K562 (cell line): ENCODE measurements around the gene TP53BP1. TPM values are rescaled to one million over a fixed set of nuclear protein-coding genes. Genes with fewer than 3 reads are reported as not detected.

Experiments
- CBFA2T2 ChIP-seq: fragments of 450-650 bp; conservative IDR thresholded peaks from 2 replicates; pipeline ENCODE4 v1.6.1; 2017; ENCODE audit warnings: mild to moderate bottlenecking
- CHCHD3 ChIP-seq: fragments of 250-450 bp; sonication (Bioruptor Pico); IDR thresholded peaks from 2 replicates; pipeline ENCODE4 v2.1.2; 2022; ENCODE audit warnings: mild to moderate bottlenecking
- COPS2 ChIP-seq: fragments of 450-650 bp; conservative IDR thresholded peaks from 2 replicates; pipeline ENCODE4 v1.6.1; 2016; ENCODE audit warnings: mild to moderate bottlenecking, moderate library complexity
- HMGN3 ChIP-seq: IDR thresholded peaks from 2 replicates; pipeline ENCODE4 v1.6.1; 2011; ENCODE audit warnings: borderline replicate concordance, low read depth, mild to moderate bottlenecking, mixed read lengths, low read length; ENCODE audit not compliant: insufficient read length; ENCODE audit errors: extremely low read depth
- JUNB ChIP-seq: fragments of 450-650 bp; formaldehyde crosslinking; conservative IDR thresholded peaks from 2 replicates; pipeline ENCODE4 v1.4.0; 2020; ENCODE audit warnings: mild to moderate bottlenecking
- KLF16 ChIP-seq: IDR thresholded peaks from 2 replicates; pipeline ENCODE4 v1.6.1; 2016; ENCODE audit warnings: antibody characterized with exemption
- MAFG ChIP-seq: fragments of 450-650 bp; conservative IDR thresholded peaks from 2 replicates; pipeline ENCODE4 v1.6.1; 2016; ENCODE audit warnings: missing genetic modification characterization, missing compliant biosample characterization
- MBD2 ChIP-seq: sonication (generic); IDR thresholded peaks from 2 replicates; pipeline ENCODE4 v1.6.1; 2016; ENCODE audit warnings: low read depth, borderline replicate concordance
- MEF2A ChIP-seq: IDR thresholded peaks from 2 replicates; pipeline ENCODE4 v1.6.1; 2011; ENCODE audit warnings: low read depth, mild to moderate bottlenecking, low read length, moderate library complexity; ENCODE audit not compliant: control insufficient read depth
- NELFE ChIP-seq: IDR thresholded peaks from 2 replicates; pipeline ENCODE4 v1.6.1; 2011; ENCODE audit warnings: mild to moderate bottlenecking; ENCODE audit not compliant: insufficient read depth, insufficient read length
- NFYB ChIP-seq: IDR thresholded peaks from 2 replicates; pipeline ENCODE4 v1.6.1; 2011; ENCODE audit warnings: mild to moderate bottlenecking, moderate library complexity; ENCODE audit not compliant: insufficient read length; ENCODE audit errors: extremely low read depth
- TFAM ChIP-seq: fragments of 250-450 bp; sonication (Bioruptor Pico); conservative IDR thresholded peaks from 2 replicates; pipeline ENCODE4 v1.5.0; 2021; ENCODE audit warnings: mild to moderate bottlenecking, moderate library complexity
- ZNF197 ChIP-seq: fragments of 200-800 bp; sonication (Bioruptor generic); IDR thresholded peaks from 2 replicates; pipeline ENCODE4 v1.6.1; 2016; ENCODE audit warnings: low read depth, missing genetic modification characterization, missing compliant biosample characterization
- polyA plus RNA-seq, 8 experiments: library from polyadenylated mRNA; depleted of rRNA in 4 of 8; stranded (reverse) in 5 of 8; unstranded in 3 of 8; fragments of >200 nt; fragmentation: Nextera tagmentation in 2 of 8; fragmentation: Illumina TruSeq in 1 of 8; extraction: Ambion mirVana in 2 of 8; extraction: Trizol in 1 of 8; gene quantifications; 2 replicates each; pipeline versions ENCODE4 v1.2.1 to v1.2.3, GENCODE V29; 2011 to 2014; ENCODE audit warnings: inconsistent platforms in 1 of 8, missing spikeins in 1 of 8
- total RNA-seq, 7 experiments: library from RNA; depleted of rRNA in 6 of 7; stranded (reverse); fragments of >200 nt in 6 of 7; fragmentation: Illumina TruSeq in 2 of 7; extraction: Trizol in 2 of 7; gene quantifications; 2 replicates each; pipeline versions ENCODE4 v1.2.1 to v1.2.3, GENCODE V29; 2011 to 2021; ENCODE audit warnings: low replicate concordance in 1 of 7
- TF ChIP-seq, protein P1 (sequence below): sonication (generic); formaldehyde crosslinking; IDR thresholded peaks from 2 replicates; pipeline ENCODE4 v1.8.1; 2023; ENCODE audit warnings: mild to moderate bottlenecking, missing genetic modification reagents
- TF ChIP-seq, protein P2 (sequence below), 2 experiments: IDR thresholded peaks; 2 replicates each; pipeline ENCODE4 v1.6.1; 2011; ENCODE audit warnings: borderline replicate concordance in 1 of 2, control low read depth in 1 of 2, low read depth in 1 of 2, low read length in 1 of 2, mild to moderate bottlenecking in 1 of 2, mixed read lengths in 1 of 2, moderate library complexity in 1 of 2; ENCODE audit not compliant: insufficient read depth in 1 of 2, insufficient read length in 1 of 2, poor library complexity in 1 of 2, severe bottlenecking in 1 of 2; ENCODE audit errors: extremely low read depth in 1 of 2
- TF ChIP-seq, protein P3 (sequence below): fragments of 250-450 bp; sonication (Bioruptor Pico); IDR thresholded peaks from 2 replicates; pipeline ENCODE4 v1.5.0; 2021; ENCODE audit warnings: mild to moderate bottlenecking, borderline replicate concordance
- TF ChIP-seq, protein P4 (sequence below): sonication (generic); formaldehyde crosslinking; IDR thresholded peaks from 2 replicates; pipeline ENCODE4 v1.8.1; 2023; ENCODE audit warnings: mild to moderate bottlenecking, missing genetic modification reagents
- TF ChIP-seq, protein P5 (sequence below): sonication (generic); formaldehyde crosslinking; IDR thresholded peaks from 2 replicates; pipeline ENCODE4 v1.8.0; 2022; ENCODE audit warnings: mild to moderate bottlenecking, missing genetic modification reagents, borderline replicate concordance

TP53BP1 gene
- total and polyA plus RNA-seq, 9 of the 15 experiments (the other 6 are each of a cell fraction or from before 2014, with no cell fraction given): 5.7 to 63.3 (median 30.9) TPM

DNA sequence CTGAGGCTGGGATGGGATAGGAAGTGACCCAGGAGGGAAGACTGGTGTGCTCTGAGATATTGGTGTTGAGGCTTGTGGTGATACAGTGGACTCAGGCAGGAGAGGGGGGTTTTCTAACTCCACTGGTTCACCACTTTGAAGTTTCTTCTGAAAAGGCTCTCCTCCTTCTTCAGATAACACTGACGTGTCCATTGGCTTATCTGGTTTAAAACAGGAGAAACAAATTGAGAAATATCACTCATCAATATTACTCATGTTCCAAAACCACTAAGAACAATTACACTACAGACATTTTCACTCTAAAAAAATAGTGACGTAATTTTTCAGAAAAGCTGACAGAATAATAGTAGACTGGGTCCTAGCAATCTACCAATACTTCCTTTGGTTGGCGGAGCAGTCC is 23.1 kb downstream of the TP53BP1 start (continued):
- TF ChIP-seq, protein P1, sequence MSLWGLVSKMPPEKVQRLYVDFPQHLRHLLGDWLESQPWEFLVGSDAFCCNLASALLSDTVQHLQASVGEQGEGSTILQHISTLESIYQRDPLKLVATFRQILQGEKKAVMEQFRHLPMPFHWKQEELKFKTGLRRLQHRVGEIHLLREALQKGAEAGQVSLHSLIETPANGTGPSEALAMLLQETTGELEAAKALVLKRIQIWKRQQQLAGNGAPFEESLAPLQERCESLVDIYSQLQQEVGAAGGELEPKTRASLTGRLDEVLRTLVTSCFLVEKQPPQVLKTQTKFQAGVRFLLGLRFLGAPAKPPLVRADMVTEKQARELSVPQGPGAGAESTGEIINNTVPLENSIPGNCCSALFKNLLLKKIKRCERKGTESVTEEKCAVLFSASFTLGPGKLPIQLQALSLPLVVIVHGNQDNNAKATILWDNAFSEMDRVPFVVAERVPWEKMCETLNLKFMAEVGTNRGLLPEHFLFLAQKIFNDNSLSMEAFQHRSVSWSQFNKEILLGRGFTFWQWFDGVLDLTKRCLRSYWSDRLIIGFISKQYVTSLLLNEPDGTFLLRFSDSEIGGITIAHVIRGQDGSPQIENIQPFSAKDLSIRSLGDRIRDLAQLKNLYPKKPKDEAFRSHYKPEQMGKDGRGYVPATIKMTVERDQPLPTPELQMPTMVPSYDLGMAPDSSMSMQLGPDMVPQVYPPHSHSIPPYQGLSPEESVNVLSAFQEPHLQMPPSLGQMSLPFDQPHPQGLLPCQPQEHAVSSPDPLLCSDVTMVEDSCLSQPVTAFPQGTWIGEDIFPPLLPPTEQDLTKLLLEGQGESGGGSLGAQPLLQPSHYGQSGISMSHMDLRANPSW: no peak
- TF ChIP-seq NELFE (no peak), ZNF197 (CRISPR knock-in tag) (no peak), TFAM (CRISPR knock-in tag) (no peak), COPS2 (no peak), CHCHD3 (no peak), MAFG (tag) (no peak), NFYB (no peak), HMGN3 (no peak), JUNB (CRISPR knock-in tag) (no peak), KLF16 (0 out of 2 replicates have a peak, but pooled peaks have one; percentile 34), CBFA2T2 (peak; percentile 70), MEF2A (no peak), MBD2 (peak; percentile 37; the same call in 1 of the 2 replicates)
- TF ChIP-seq, protein P2, sequence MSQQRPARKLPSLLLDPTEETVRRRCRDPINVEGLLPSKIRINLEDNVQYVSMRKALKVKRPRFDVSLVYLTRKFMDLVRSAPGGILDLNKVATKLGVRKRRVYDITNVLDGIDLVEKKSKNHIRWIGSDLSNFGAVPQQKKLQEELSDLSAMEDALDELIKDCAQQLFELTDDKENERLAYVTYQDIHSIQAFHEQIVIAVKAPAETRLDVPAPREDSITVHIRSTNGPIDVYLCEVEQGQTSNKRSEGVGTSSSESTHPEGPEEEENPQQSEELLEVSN (IDR thresholded peaks at IDR 0.05; ENCODE audit: borderline replicate concordance in 1 of 2, extremely low read depth in 1 of 2, insufficient read depth in 1 of 2, insufficient read length in 1 of 2, low read depth in 1 of 2, low read length in 1 of 2, poor library complexity in 1 of 2, severe bottlenecking in 1 of 2): no peak
- TF ChIP-seq, protein P3, sequence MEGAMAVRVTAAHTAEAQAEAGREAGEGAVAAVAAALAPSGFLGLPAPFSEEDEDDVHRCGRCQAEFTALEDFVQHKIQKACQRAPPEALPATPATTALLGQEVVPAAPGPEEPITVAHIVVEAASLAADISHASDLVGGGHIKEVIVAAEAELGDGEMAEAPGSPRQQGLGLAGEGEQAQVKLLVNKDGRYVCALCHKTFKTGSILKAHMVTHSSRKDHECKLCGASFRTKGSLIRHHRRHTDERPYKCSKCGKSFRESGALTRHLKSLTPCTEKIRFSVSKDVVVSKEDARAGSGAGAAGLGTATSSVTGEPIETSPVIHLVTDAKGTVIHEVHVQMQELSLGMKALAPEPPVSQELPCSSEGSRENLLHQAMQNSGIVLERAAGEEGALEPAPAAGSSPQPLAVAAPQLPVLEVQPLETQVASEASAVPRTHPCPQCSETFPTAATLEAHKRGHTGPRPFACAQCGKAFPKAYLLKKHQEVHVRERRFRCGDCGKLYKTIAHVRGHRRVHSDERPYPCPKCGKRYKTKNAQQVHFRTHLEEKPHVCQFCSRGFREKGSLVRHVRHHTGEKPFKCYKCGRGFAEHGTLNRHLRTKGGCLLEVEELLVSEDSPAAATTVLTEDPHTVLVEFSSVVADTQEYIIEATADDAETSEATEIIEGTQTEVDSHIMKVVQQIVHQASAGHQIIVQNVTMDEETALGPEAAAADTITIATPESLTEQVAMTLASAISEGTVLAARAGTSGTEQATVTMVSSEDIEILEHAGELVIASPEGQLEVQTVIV (CRISPR knock-in tag): no peak
- TF ChIP-seq, protein P4, sequence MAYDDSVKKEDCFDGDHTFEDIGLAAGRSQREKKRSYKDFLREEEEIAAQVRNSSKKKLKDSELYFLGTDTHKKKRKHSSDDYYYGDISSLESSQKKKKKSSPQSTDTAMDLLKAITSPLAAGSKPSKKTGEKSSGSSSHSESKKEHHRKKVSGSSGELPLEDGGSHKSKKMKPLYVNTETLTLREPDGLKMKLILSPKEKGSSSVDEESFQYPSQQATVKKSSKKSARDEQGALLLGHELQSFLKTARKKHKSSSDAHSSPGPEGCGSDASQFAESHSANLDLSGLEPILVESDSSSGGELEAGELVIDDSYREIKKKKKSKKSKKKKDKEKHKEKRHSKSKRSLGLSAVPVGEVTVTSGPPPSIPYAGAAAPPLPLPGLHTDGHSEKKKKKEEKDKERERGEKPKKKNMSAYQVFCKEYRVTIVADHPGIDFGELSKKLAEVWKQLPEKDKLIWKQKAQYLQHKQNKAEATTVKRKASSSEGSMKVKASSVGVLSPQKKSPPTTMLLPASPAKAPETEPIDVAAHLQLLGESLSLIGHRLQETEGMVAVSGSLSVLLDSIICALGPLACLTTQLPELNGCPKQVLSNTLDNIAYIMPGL (CRISPR knock-in tag): no peak
- TF ChIP-seq, protein P5, sequence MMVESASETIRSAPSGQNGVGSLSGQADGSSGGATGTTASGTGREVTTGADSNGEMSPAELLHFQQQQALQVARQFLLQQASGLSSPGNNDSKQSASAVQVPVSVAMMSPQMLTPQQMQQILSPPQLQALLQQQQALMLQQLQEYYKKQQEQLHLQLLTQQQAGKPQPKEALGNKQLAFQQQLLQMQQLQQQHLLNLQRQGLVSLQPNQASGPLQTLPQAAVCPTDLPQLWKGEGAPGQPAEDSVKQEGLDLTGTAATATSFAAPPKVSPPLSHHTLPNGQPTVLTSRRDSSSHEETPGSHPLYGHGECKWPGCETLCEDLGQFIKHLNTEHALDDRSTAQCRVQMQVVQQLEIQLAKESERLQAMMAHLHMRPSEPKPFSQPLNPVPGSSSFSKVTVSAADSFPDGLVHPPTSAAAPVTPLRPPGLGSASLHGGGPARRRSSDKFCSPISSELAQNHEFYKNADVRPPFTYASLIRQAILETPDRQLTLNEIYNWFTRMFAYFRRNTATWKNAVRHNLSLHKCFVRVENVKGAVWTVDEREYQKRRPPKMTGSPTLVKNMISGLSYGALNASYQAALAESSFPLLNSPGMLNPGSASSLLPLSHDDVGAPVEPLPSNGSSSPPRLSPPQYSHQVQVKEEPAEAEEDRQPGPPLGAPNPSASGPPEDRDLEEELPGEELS (CRISPR knock-in tag): no peak
